Left ventricle myocardium inferior (tissue), 1 donor: ENCODE results near the gene LBH. TPM values are rescaled to one million over a fixed set of nuclear protein-coding genes. Genes with fewer than 3 reads are reported as not detected.

Experiments used
- DNase-seq: peaks from one replicate; pipeline ENCODE4 v3.0.0-alpha.2; 2020
- H3K27ac ChIP-seq: fragments of 200-600 bp; replicated peaks from 2 replicates; pipeline ENCODE4 v1.8.0; 2021
- H3K27me3 ChIP-seq: fragments of 200-600 bp; 2 replicates; pipeline ENCODE4 v1.8.0; 2021; ENCODE audit warnings: low read depth
- H3K36me3 ChIP-seq: fragments of 200-600 bp; 2 replicates; pipeline ENCODE4 v1.8.0; 2021
- H3K4me1 ChIP-seq: fragments of 200-600 bp; 2 replicates; pipeline ENCODE4 v1.8.0; 2021
- H3K4me3 ChIP-seq: fragments of 200-600 bp; 2 replicates; pipeline ENCODE4 v1.8.0; 2021; ENCODE audit warnings: mild to moderate bottlenecking, moderate library complexity
- H3K9me3 ChIP-seq: fragments of 200-600 bp; replicated peaks from 2 replicates; pipeline ENCODE4 v1.8.0; 2021
- CTCF ChIP-seq: fragments of 200-600 bp; IDR thresholded peaks from 2 replicates; pipeline ENCODE4 v1.8.0; 2021; ENCODE audit warnings: antibody characterized with exemption, mild to moderate bottlenecking, borderline replicate concordance
- intact Hi-C: fragments of 100-400 bp; cut with micrococcal nuclease; formaldehyde crosslinking; loops from one replicate; pipeline ENCODE4 v1.11.0; 2022
- total RNA-seq: library from RNA; stranded (reverse); fragmentation: NEBNext Ultra II Directional; extraction: Animal tissue kit (Norgen Biotek cat#: 25700); gene quantifications from one replicate; pipeline ENCODE4 v1.2.1, GENCODE V29; 2021
- donor health status: DM: no; HTN: yes; CAD: no; lungs with severe emphysema.

LBH gene
- total RNA-seq, 1 donor from 2014 or later: 200 TPM

DNA sequence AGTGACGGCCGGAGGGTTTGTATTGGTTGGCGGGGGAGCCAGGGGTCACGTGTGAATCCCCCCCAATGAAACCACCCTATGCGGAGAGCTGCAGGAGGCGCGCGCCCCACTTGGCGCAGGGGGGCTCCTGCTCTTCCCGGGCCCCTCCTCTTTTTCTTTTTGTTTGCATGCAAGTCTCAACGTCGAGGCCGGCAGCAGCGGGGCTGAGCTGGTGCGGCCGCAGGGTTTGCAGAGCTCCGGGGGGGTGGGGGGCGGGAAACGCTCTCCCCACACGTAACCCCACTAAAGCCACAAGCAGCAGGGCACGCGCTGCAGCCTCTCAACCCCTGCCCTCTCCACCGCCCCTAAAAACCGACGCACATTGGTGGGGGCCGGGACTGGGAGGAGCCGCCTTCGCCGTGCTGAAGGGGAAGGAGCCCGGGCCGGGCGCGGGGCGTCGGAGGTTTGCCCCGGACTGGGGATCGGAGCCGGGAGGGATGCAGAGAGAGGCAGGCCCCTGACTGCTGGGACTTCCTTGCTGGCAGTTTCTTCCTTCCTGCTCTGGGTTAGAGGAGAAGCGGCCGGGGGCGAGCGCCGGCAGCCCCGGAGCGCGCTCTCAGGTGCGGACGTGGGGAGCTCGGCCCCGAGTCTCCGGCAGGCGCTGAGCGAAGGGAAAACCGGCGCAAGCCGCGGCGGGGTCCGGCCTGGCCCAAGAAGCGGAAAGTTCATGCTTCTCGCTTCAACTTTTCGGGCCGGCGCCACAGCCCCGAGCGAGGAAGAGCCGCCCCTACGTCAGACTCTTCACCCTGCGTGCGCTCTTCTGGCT is 864 bp downstream of the LBH start:
- H3K4me3 ChIP-seq: peak overlapping the region; percentile 92
- intact Hi-C loops: loop anchor here (10.0 kb wide), 1 partner anchor 123 kb away; no protein-coding TSS in a partner anchor
- no peaks in the 10 kb centered on the region for H3K27me3 ChIP-seq
- peaks cover 21% of the 10 kb centered on the region for H3K36me3 ChIP-seq
- H3K4me1 ChIP-seq: peaks cover 69% of the 10 kb centered on the region
- peak; percentile 53 for DNase-seq
- no peaks in the 10 kb centered on the region for H3K9me3 ChIP-seq
- peak overlapping the region; percentile 99 for H3K27ac ChIP-seq
- TF ChIP-seq CTCF: no peak

DNA sequence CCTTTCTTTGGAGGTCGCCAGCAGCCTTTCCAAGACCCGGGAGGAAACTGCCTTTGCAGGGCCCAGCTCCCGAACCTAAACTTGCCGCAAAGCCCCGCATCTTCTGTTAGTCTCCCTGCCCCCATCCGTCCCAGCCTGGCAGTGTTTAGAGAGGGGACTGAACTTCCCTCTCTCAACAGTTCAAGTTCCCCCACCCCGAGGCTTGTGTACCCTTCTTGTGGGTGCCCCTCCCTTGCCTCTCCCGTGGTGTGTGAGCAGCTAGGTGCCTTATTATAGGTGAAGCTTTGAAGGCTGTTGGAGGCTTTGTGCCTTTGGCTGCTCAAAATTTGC is 1.4 kb downstream of the LBH start:
- intact Hi-C loops: loop anchor here (10.0 kb wide), 1 partner anchor 122 kb away; no protein-coding TSS in a partner anchor

DNA sequence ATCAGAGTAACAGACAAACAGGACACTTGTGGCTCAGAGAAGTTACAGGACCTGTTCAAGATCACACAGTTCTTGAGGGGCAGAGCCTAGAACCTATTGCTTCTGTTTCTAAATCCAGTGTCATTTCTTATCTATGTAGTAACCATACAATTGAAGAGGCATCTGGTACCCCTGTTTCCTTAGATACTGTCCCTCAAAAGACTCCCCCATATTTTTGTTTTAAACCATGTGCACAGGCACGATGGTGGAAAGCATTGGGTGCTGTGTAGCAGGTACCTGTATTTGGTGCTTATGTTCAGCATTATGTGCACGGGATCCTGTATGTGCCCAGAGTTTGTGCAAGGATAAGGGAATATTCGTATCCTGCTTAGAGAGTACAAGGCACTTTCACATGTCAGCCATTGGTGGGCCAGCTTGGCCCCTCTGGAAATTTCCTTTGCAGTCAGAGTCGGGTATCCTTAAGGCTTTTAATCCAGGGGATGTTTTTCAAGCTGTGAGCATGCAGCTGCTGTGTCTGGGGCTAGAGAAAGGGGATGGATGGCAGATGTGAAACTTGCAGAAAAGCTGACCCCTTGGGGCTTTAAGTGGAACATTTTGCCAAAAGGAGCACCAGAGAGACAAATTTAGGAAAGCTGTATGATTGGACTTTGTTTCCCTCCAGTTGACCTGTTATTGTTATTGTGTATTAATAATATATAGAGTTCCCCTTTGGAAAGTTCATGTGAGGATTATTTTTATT is 2.1 kb downstream of the LBH start:
- H3K9me3 ChIP-seq: no peaks in the 10 kb centered on the region
- intact Hi-C loops: loop anchor here (10.0 kb wide), 1 partner anchor 121 kb away; no protein-coding TSS in a partner anchor
- H3K36me3 ChIP-seq: peaks cover 23% of the 10 kb centered on the region
- peaks cover 82% of the 10 kb centered on the region for H3K4me1 ChIP-seq
- H3K27ac ChIP-seq: peak overlapping the region; percentile 99
- no peaks in the 10 kb centered on the region for H3K27me3 ChIP-seq
- peak overlapping the region; percentile 92 for H3K4me3 ChIP-seq
- no peak for DNase-seq
- no peak for TF ChIP-seq CTCF

More for the DNA sequence above, 1.4 kb downstream of the LBH start:
- no peak for DNase-seq
- no peak for TF ChIP-seq CTCF
- H3K9me3 ChIP-seq: no peaks in the 10 kb centered on the region
- peaks cover 21% of the 10 kb centered on the region for H3K36me3 ChIP-seq
- peak overlapping the region; percentile 99 for H3K27ac ChIP-seq
- peak overlapping the region; percentile 92 for H3K4me3 ChIP-seq
- H3K4me1 ChIP-seq: peaks cover 75% of the 10 kb centered on the region
- no peaks in the 10 kb centered on the region for H3K27me3 ChIP-seq

GRCh38 chr2:30234180-30234971 is 3.0 kb downstream of the LBH start:
- intact Hi-C loops: loop anchor here (10.0 kb wide), 1 partner anchor 120 kb away; no protein-coding TSS in a partner anchor
- Histone ChIP-seq H3K27me3 (no peaks in the 10 kb centered on the region), H3K4me1 (peaks cover 91% of the 10 kb centered on the region), H3K9me3 (no peaks in the 10 kb centered on the region), H3K4me3 (peak overlapping the region; percentile 92), H3K36me3 (peaks cover 25% of the 10 kb centered on the region), H3K27ac (peak overlapping the region; percentile 99)
- no peak for TF ChIP-seq CTCF
- no peak for DNase-seq
